Measurements from ENCODE around the gene FAM174A.

The FAM174A gene

GRCh38 chr5:100535060-100536005 lies at the start of gene FAM174A:
Gene FAM174A (plus strand): TSS chr5:100535374. CDS start chr5:100535531, 157 bp downstream.
- peak; percentile 95 for DNase-seq (ENCODE audit: low read depth)

- DNase-seq (ENCODE audit: low read depth): peak; percentile 45
Observed at GRCh38 chr5:100493996-100494395, 41.2 kb upstream of the FAM174A start.

- no peak for DNase-seq (ENCODE audit: low read depth)
Observed at GRCh38 chr5:100496296-100496695, 38.9 kb upstream of the FAM174A start.

GRCh38 chr5:100502684-100503083 lies 32.5 kb upstream of the FAM174A start:
- DNase-seq (ENCODE audit: low read depth): no peak

GRCh38 chr5:100505984-100506670 lies 29.0 kb upstream of the FAM174A start:
- DNase-seq (ENCODE audit: low read depth): peak; percentile 91

GRCh38 chr5:100516285-100516684 lies 18.9 kb upstream of the FAM174A start:
- DNase-seq (ENCODE audit: low read depth): no peak

GRCh38 chr5:100517301-100517974 lies 17.7 kb upstream of the FAM174A start:
- no peak for DNase-seq (ENCODE audit: low read depth)

GRCh38 chr5:100518377-100518776 lies 16.8 kb upstream of the FAM174A start:
- no peak for DNase-seq (ENCODE audit: low read depth)

- DNase-seq (ENCODE audit: low read depth): no peak
Observed at GRCh38 chr5:100519075-100519474, 16.1 kb upstream of the FAM174A start.

- no peak for DNase-seq (ENCODE audit: low read depth)
Observed at GRCh38 chr5:100520348-100520747, 14.8 kb upstream of the FAM174A start.

GRCh38 chr5:100537946-100538345 lies 2.8 kb downstream of the FAM174A start:
- DNase-seq (ENCODE audit: low read depth): no peak

GRCh38 chr5:100539519-100539918 lies 4.3 kb downstream of the FAM174A start:
- no peak for DNase-seq (ENCODE audit: low read depth)

- DNase-seq (ENCODE audit: low read depth): no peak
Observed at GRCh38 chr5:100542086-100542485, 6.9 kb downstream of the FAM174A start.

GRCh38 chr5:100546001-100546400 lies 10.8 kb downstream of the FAM174A start:
- no peak for DNase-seq (ENCODE audit: low read depth)

GRCh38 chr5:100550531-100551051 lies 15.4 kb downstream of the FAM174A start:
- no peak for DNase-seq (ENCODE audit: low read depth)

- no peak for DNase-seq (ENCODE audit: low read depth)
Observed at GRCh38 chr5:100551183-100551582, 16.0 kb downstream of the FAM174A start.

GRCh38 chr5:100553209-100553608 lies 18.0 kb downstream of the FAM174A start:
- DNase-seq (ENCODE audit: low read depth): peak; percentile 23

- no peak for DNase-seq (ENCODE audit: low read depth)
Observed at GRCh38 chr5:100560860-100561259, 25.7 kb downstream of the FAM174A start.

- no peak for DNase-seq (ENCODE audit: low read depth)
Observed at GRCh38 chr5:100562821-100563220, 27.6 kb downstream of the FAM174A start.

GRCh38 chr5:100566382-100567141 lies 31.4 kb downstream of the FAM174A start:
- DNase-seq (ENCODE audit: low read depth): no peak

GRCh38 chr5:100574716-100575115 lies 39.5 kb downstream of the FAM174A start:
- no peak for DNase-seq (ENCODE audit: low read depth)

- DNase-seq (ENCODE audit: low read depth): no peak
Observed at GRCh38 chr5:100575815-100576214, 40.6 kb downstream of the FAM174A start.

Data from fibroblast of gingiva (primary cell).